RWPE2 (cell line): ENCODE results near the gene APRT.
A peak's percentile ranks its signal among the peaks of the same experiment; 100 is the strongest.

Source experiments
- ATAC-seq: fragments of 200-7000 bp; cut with Tn5 transposase; 3 replicates; pipeline ENCODE4 v1.9.1; 2021; ENCODE audit warnings: low read depth
- DNase-seq: peaks from one replicate; pipeline ENCODE4 v3.0.0-alpha.2; 2020; ENCODE audit warnings: low spot score
- H3K27ac ChIP-seq: fragments of 450-650 bp; 2 replicates; pipeline ENCODE4 v1.5.1; 2017; ENCODE audit warnings: mild to moderate bottlenecking; ENCODE audit not compliant: poor library complexity, severe bottlenecking
- H3K27me3 ChIP-seq: fragments of 250-450 bp; sonication (Bioruptor Pico); 2 replicates; pipeline ENCODE4 v1.5.1; 2021; ENCODE audit warnings: mild to moderate bottlenecking, moderate library complexity; ENCODE audit not compliant: insufficient read depth, poor library complexity, severe bottlenecking
- H3K36me3 ChIP-seq: fragments of 250-450 bp; sonication (Bioruptor Pico); 2 replicates; pipeline ENCODE4 v1.5.1; 2020; ENCODE audit warnings: low read depth, mild to moderate bottlenecking, moderate library complexity
- H3K4me1 ChIP-seq: fragments of 250-450 bp; sonication (Bioruptor Pico); 2 replicates; pipeline ENCODE4 v1.5.1; 2021; ENCODE audit warnings: mild to moderate bottlenecking, moderate library complexity; ENCODE audit not compliant: insufficient read depth, poor library complexity, severe bottlenecking
- H3K4me3 ChIP-seq: fragments of 250-450 bp; sonication (Bioruptor Pico); 2 replicates; pipeline ENCODE4 v1.5.1; 2021; ENCODE audit warnings: mild to moderate bottlenecking, moderate library complexity; ENCODE audit not compliant: severe bottlenecking
- H3K9me3 ChIP-seq: fragments of 250-450 bp; sonication (Bioruptor Pico); 2 replicates; pipeline ENCODE4 v1.5.1; 2021; ENCODE audit warnings: mild to moderate bottlenecking, moderate library complexity; ENCODE audit not compliant: severe bottlenecking
- TF ChIP-seq, protein P1 (sequence below): fragments of 450-650 bp; IDR thresholded peaks from one replicate; pipeline ENCODE4 v1.5.1; 2017; ENCODE audit warnings: mild to moderate bottlenecking, moderate library complexity; ENCODE audit not compliant: poor library complexity, severe bottlenecking

APRT gene

DNA sequence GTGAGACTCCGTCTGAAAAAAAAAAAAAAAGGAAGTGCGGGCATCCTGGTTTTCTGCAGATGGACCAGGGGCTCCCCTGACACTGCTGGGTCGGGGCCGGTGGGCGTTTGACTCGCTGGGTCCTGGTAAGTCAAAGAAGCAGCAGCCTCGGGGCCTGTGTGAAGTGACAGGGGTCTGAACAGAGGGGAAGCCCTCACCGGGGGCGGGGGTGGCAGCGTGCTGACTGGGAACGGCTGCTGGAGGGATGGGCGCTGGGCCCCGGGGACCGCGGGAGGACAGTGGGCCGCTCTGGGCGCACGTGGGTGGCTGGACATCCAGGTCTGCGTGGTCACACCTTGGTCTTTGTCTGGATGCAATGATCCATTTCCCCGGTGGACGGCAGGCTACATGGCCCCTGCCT is 36.8 kb upstream of the APRT start:
- no peak for DNase-seq
- TF ChIP-seq, protein P1, sequence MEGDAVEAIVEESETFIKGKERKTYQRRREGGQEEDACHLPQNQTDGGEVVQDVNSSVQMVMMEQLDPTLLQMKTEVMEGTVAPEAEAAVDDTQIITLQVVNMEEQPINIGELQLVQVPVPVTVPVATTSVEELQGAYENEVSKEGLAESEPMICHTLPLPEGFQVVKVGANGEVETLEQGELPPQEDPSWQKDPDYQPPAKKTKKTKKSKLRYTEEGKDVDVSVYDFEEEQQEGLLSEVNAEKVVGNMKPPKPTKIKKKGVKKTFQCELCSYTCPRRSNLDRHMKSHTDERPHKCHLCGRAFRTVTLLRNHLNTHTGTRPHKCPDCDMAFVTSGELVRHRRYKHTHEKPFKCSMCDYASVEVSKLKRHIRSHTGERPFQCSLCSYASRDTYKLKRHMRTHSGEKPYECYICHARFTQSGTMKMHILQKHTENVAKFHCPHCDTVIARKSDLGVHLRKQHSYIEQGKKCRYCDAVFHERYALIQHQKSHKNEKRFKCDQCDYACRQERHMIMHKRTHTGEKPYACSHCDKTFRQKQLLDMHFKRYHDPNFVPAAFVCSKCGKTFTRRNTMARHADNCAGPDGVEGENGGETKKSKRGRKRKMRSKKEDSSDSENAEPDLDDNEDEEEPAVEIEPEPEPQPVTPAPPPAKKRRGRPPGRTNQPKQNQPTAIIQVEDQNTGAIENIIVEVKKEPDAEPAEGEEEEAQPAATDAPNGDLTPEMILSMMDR = no peak

DNA sequence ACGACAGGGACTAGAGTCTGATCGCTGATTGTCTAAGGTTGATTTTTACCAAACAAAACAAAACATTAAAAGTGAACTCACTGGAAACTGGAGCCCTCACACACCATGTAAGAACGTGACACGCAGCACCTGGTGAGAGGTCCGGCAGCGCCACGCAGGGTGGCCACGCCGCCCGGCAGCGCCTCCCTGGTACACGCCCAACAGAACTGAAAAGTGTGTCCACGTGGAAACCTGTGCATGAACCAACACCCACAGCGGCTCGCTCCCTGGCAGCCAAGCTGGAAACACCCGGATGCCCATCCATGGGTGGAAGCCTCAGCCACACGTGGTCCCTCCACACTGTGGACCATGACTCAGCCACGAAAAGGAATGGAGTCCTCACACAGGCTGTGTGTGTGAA is 35.9 kb upstream of the APRT start:
- H3K9me3 ChIP-seq = no peaks in the 10 kb centered on the region
- H3K36me3 ChIP-seq = no peaks in the 10 kb centered on the region
- no peaks in the 10 kb centered on the region for H3K27me3 ChIP-seq
- no peaks in the 10 kb centered on the region for H3K4me1 ChIP-seq
- no peak for ATAC-seq
- no peak for DNase-seq
- H3K4me3 ChIP-seq = no peak overlapping the region
- TF ChIP-seq, protein P1 = no peak
- no peak overlapping the region for H3K27ac ChIP-seq

More for the DNA sequence above, 36.8 kb upstream of the APRT start:
- no peaks in the 10 kb centered on the region for H3K9me3 ChIP-seq
- no peak overlapping the region for H3K27ac ChIP-seq
- no peak for ATAC-seq
- H3K36me3 ChIP-seq = no peaks in the 10 kb centered on the region
- H3K4me3 ChIP-seq = no peak overlapping the region
- no peaks in the 10 kb centered on the region for H3K27me3 ChIP-seq
- H3K4me1 ChIP-seq = no peaks in the 10 kb centered on the region

DNA sequence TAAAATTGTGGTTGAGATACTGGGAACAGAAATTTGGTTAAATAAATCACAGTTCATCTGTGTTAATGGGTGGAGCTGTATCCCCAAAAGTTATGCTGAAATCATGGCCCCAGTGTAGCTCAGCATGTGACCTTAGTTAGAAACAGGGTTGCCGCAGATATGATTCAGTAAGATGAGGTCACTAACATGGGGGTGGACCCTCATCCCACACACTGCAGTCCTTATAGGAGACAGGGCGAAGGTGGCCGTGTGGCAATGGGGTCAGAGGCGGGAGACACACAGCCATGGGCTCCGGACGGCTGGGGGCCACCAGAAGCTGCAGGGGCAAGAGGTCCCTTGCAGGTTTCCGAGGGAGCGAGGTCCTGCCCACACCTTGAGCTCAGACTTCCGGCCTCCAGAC is 34.4 kb upstream of the APRT start:
- H3K36me3 ChIP-seq = no peaks in the 10 kb centered on the region
- no peak for DNase-seq
- no peak for ATAC-seq
- no peaks in the 10 kb centered on the region for H3K9me3 ChIP-seq
- H3K27me3 ChIP-seq = no peaks in the 10 kb centered on the region
- H3K27ac ChIP-seq = no peak overlapping the region
- H3K4me1 ChIP-seq = no peaks in the 10 kb centered on the region
- H3K4me3 ChIP-seq = no peak overlapping the region
- TF ChIP-seq, protein P1 = no peak

DNA sequence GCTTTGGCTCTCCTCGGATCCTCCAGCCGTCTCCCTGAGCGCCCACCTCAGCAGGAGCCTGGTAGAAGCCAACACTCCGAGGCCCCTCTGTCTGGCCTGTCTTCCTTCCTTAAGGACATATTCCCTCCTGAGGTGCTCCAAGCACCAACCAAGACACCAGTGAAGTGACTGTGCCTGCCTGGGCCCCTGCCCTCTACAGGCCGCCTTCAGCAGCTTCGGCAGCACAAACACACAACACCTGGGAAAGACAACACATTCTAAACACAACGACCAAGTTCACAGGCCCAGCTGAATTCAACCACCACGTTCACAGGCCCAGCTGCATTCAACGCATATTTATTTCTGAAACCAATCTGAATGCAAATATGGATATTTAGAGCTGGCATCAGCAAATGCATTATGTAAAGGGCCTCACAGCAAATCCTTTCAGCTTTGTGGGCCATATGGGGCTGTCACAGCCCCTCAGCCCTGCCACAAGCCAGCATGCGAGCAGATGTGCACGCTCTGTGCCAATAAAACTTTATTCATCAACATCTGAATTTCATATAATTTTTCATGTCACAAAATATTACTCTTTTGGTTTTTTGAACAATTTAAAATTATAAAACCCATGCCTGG is 32.8 kb upstream of the APRT start:
- Histone ChIP-seq H3K27me3 (no peaks in the 10 kb centered on the region), H3K27ac (no peak overlapping the region), H3K36me3 (0 out of 2 replicates have a peak, but pooled peaks cover 5% of the 10 kb centered on the region), H3K4me1 (no peaks in the 10 kb centered on the region), H3K4me3 (no peak overlapping the region), H3K9me3 (no peaks in the 10 kb centered on the region)
- ATAC-seq (peak; percentile 28; the same call in 1 of the 3 replicates), DNase-seq (no peak)
- TF ChIP-seq, protein P1 = peak; percentile 9

DNA sequence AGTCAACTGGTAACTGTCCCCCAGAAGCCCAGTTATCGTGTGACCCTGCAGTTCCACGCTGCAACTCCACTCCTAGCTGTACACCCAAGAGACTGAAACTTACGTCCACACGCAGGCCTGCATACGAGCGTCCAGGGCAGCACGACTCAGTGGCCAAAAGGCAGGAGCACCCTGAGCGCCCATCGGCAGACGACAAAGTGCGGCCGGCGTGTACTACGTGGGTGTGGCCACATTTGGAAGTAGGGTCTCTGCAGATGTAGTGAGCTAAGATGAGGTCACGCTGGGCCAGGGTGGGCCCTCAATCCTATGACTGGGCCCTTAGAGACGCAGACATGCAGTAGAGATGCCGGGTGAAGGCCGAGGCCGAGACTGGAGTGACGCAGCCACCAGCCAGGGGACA is 31.5 kb upstream of the APRT start:
- no peaks in the 10 kb centered on the region for H3K4me1 ChIP-seq
- ATAC-seq = no peak
- no peaks in the 10 kb centered on the region for H3K9me3 ChIP-seq
- no peak overlapping the region for H3K27ac ChIP-seq
- H3K27me3 ChIP-seq = no peaks in the 10 kb centered on the region
- DNase-seq = no peak
- TF ChIP-seq, protein P1 = no peak
- no peak overlapping the region for H3K4me3 ChIP-seq
- 0 out of 2 replicates have a peak, but pooled peaks cover 7% of the 10 kb centered on the region for H3K36me3 ChIP-seq
